GM23248 (cell line): ENCODE data around the gene MTUS2. TPM values are rescaled to one million over a fixed set of nuclear protein-coding genes. Genes with fewer than 3 reads are reported as not detected.

Experiments
- DNase-seq: peaks from one replicate; pipeline ENCODE4 v3.0.0-alpha.2; 2015
- H2AFZ ChIP-seq: fragments of 200-600 bp; sonication (generic); 2 replicates; pipeline ENCODE4 v1.6.1; 2016; ENCODE audit warnings: antibody characterized with exemption
- H3F3A ChIP-seq: fragments of 200-600 bp; sonication (generic); 2 replicates; pipeline ENCODE4 v1.6.1; 2016; ENCODE audit warnings: mild to moderate bottlenecking, antibody characterized with exemption, mixed run types; ENCODE audit not compliant: insufficient read depth
- H3K27ac ChIP-seq: fragments of 200-600 bp; sonication (generic); 2 replicates; pipeline ENCODE4 v1.5.1; 2016; ENCODE audit warnings: mild to moderate bottlenecking
- H3K27me3 ChIP-seq: fragments of 200-600 bp; sonication (generic); replicated peaks from 2 replicates; pipeline ENCODE4 v1.6.1; 2016; ENCODE audit warnings: mild to moderate bottlenecking; ENCODE audit not compliant: insufficient read depth
- H3K36me3 ChIP-seq: fragments of 200-600 bp; sonication (generic); 2 replicates; pipeline ENCODE4 v1.6.1; 2016; ENCODE audit warnings: low read depth, mild to moderate bottlenecking
- H3K4me1 ChIP-seq: fragments of 200-600 bp; sonication (generic); 2 replicates; pipeline ENCODE4 v1.6.1; 2016; ENCODE audit warnings: mild to moderate bottlenecking; ENCODE audit not compliant: insufficient read depth
- H3K4me2 ChIP-seq: fragments of 200-600 bp; sonication (generic); one replicate; pipeline ENCODE4 v1.6.1; 2016; ENCODE audit warnings: mild to moderate bottlenecking; ENCODE audit not compliant: unreplicated experiment
- H3K4me3 ChIP-seq: fragments of 200-600 bp; sonication (generic); 2 replicates; pipeline ENCODE4 v1.5.1; 2016; ENCODE audit warnings: mild to moderate bottlenecking
- H3K79me2 ChIP-seq: fragments of 200-600 bp; sonication (generic); 2 replicates; pipeline ENCODE4 v1.6.1; 2016; ENCODE audit warnings: mild to moderate bottlenecking; ENCODE audit not compliant: insufficient read depth
- H3K9ac ChIP-seq: fragments of 200-600 bp; sonication (generic); 2 replicates; pipeline ENCODE4 v1.6.1; 2016; ENCODE audit warnings: mild to moderate bottlenecking
- H3K9me2 ChIP-seq: fragments of 200-600 bp; sonication (generic); 2 replicates; pipeline ENCODE4 v1.6.1; 2016; ENCODE audit warnings: mixed run types, mild to moderate bottlenecking, moderate library complexity; ENCODE audit not compliant: insufficient read depth
- H3K9me3 ChIP-seq: fragments of 200-600 bp; sonication (generic); one replicate; pipeline ENCODE4 v1.6.1; 2017; ENCODE audit warnings: low read depth
- H4K20me1 ChIP-seq: fragments of 200-600 bp; sonication (generic); 2 replicates; pipeline ENCODE4 v1.6.0; 2016; ENCODE audit not compliant: insufficient read depth
- EZH2 ChIP-seq: fragments of 200-600 bp; sonication (generic); IDR thresholded peaks from 2 replicates; pipeline ENCODE4 v1.6.1; 2018; ENCODE audit warnings: antibody characterized with exemption, mild to moderate bottlenecking; ENCODE audit not compliant: insufficient read depth, poor library complexity, severe bottlenecking
- EZH2phosphoT487 ChIP-seq: fragments of 200-600 bp; sonication (generic); IDR thresholded peaks from 2 replicates; pipeline ENCODE4 v1.6.1; 2018; ENCODE audit warnings: antibody characterized with exemption, moderate library complexity, mild to moderate bottlenecking, low read depth; ENCODE audit not compliant: insufficient read depth
- WGBS, 2 experiments: methylation state at CpG; one replicate each; pipeline ENCODE4 v1.1.6; 2015 to 2017; ENCODE audit warnings: low lambda C conversion rate in 2 of 2, low coverage in 1 of 2; ENCODE audit errors: missing lambda C conversion rate in 2 of 2; 5-methylcytosine and 5-hydroxymethylcytosine counted together
- in situ Hi-C: fragments of 300-500 bp; cut with MboI; formaldehyde crosslinking; loops from 2 replicates; pipeline ENCODE4 v1.15.0; 2020
- polyA plus RNA-seq: library from polyadenylated mRNA; unstranded; fragments of >200 nt; fragmentation: Nextera tagmentation; extraction: Ambion mirVana; gene quantifications from 2 replicates; pipeline ENCODE4 v1.2.1, GENCODE V29; 2016
- total RNA-seq: library from RNA; depleted of rRNA; stranded (reverse); fragments of >200 nt; shearing (Covaris generic); gene quantifications from 2 replicates; pipeline ENCODE4 v1.2.3, GENCODE V29; 2014

Gene MTUS2
- total and polyA plus RNA-seq, 2 experiments from 2014 or later: 0.43 to 0.74 TPM

DNA sequence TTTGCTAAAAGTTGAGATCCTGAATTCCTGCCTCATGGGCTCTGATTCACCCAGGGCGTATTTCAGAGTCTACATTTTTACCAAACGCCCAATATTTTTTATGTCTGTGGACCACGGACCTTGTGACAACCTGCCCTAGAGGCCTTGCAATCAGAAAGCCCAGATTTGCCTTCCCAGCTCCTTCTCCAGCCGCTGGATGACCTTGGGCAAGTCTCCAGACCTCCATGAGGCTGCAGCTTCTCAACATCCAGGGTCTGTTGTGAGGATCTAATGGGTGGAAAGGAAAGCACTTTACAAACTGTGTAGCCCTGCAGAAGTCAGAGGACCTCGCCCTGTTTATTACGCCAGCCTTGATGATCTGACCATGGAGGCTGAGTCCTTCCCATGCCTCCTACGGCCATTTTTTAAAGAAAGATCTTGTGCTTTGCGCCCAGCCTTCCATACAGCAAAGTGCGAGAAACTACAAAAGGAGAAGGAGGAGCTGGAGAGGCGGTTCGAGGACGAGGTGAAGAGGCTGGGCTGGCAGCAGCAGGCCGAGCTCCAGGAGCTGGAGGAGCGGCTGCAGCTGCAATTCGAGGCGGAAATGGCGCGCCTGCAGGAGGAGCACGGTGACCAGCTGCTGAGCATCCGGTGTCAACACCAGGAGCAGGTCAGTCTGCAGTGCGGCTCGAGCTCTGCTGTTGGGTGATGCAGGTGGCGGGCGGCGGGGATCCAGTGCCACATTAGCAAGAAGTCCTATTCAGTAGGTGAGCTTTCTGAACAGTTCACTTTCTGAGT is 659.8 kb downstream of the MTUS2 start:
- Histone ChIP-seq H3K36me3 (no peaks in the 10 kb centered on the region), H3K4me3 (no peak overlapping the region), H3K27me3 (no peaks in the 10 kb centered on the region), H4K20me1 (no peaks in the 10 kb centered on the region), H3K4me2 (no peak overlapping the region), H3K9ac (no peak overlapping the region), H3K79me2 (no peaks in the 10 kb centered on the region), H3F3A (no peaks in the 10 kb centered on the region), H3K27ac (no peak overlapping the region), H3K9me3 (no peaks in the 10 kb centered on the region), H3K4me1 (peaks cover 5% of the 10 kb centered on the region; the same call in 1 of the 2 replicates), H3K9me2 (no peaks in the 10 kb centered on the region), H2AFZ (no peak overlapping the region)
- no peak for DNase-seq
- no peak for TF ChIP-seq EZH2phosphoT487
- TF ChIP-seq EZH2: no peak
- in situ Hi-C loops: no loop called here
- WGBS, 2 experiments: 68 to 77% methylated on average over 25 of the region's 25 CpGs

DNA sequence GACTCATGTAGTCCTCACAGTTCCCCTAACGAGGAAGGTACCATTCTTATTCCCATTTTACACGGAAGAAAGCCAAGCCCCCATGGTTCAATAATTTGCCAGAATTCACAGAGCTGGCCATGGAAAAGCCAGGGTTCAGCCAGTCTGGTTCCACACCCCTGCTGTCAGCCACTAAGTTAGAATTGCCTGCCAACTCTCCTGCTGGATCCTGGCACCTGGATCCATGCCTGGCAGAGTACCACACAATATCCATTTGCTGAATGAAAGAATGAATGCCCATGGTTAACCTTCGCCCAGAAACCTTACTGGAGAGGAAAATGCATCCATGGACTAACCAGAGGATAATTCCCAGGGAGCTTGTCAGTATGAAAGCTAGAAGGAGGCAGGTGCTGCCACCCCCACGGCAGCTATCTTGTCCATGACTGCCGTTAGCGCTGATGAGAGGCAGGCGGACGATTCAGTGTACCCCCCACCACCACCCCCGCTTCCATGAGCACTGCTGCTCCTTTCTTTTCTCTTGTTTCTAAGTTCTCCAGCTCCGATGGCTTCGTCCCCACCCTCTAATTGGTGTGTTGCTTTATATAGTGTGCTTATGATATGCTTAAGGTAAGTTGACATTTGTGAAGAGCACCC is 660.9 kb downstream of the MTUS2 start:
- Histone ChIP-seq H3K9me3 (no peaks in the 10 kb centered on the region), H3K36me3 (no peaks in the 10 kb centered on the region), H3K27ac (no peak overlapping the region), H3K4me3 (no peak overlapping the region), H3K4me1 (no peaks in the 10 kb centered on the region), H3K79me2 (no peaks in the 10 kb centered on the region), H3K9ac (no peak overlapping the region), H3K9me2 (no peaks in the 10 kb centered on the region), H3F3A (no peaks in the 10 kb centered on the region), H3K27me3 (no peaks in the 10 kb centered on the region), H3K4me2 (no peak overlapping the region), H2AFZ (no peak overlapping the region), H4K20me1 (no peaks in the 10 kb centered on the region)
- WGBS, 2 experiments: 72 to 73% methylated on average over 11 of the region's 11 CpGs
- DNase-seq: no peak
- no peak for TF ChIP-seq EZH2phosphoT487
- TF ChIP-seq EZH2: no peak
- in situ Hi-C loops: no loop called here

DNA sequence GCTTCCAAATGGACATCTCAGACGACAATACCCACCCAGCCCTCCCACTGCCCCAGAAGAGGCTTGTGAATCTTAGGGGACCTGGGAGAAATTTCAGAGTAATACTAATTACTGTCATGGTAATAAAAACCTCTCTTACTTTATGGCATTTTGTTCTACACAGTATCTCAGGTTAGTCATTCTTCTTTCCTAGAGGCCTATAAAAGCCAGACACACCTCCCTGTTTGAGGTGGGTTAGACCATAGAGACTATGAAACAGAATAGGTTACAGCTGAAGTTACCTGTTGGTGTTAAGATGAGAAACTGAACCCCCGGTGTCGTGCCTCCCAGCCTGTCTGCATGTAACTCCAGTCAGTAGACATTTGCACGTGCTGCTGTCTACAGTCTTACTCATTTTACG is 661.5 kb downstream of the MTUS2 start:
- in situ Hi-C loops: no loop called here
- no peak overlapping the region for H3K4me2 ChIP-seq
- no peaks in the 10 kb centered on the region for H3F3A ChIP-seq
- H4K20me1 ChIP-seq: no peaks in the 10 kb centered on the region
- no peaks in the 10 kb centered on the region for H3K4me1 ChIP-seq
- H3K27ac ChIP-seq: no peak overlapping the region
- no peak overlapping the region for H2AFZ ChIP-seq
- H3K9me3 ChIP-seq: no peaks in the 10 kb centered on the region
- no peaks in the 10 kb centered on the region for H3K9me2 ChIP-seq
- no peaks in the 10 kb centered on the region for H3K27me3 ChIP-seq
- H3K36me3 ChIP-seq: no peaks in the 10 kb centered on the region
- DNase-seq: no peak
- H3K79me2 ChIP-seq: no peaks in the 10 kb centered on the region
- no peak overlapping the region for H3K9ac ChIP-seq
- no peak overlapping the region for H3K4me3 ChIP-seq
- 72 to 82% methylated on average over 5 of the region's 5 CpGs for WGBS, 2 experiments
- TF ChIP-seq EZH2 (no peak), EZH2phosphoT487 (no peak)

- no peaks in the 10 kb centered on the region for H3K79me2 ChIP-seq
- no peaks in the 10 kb centered on the region for H3K27me3 ChIP-seq
- in situ Hi-C loops: no loop called here
- no peaks in the 10 kb centered on the region for H3K9me2 ChIP-seq
- no peaks in the 10 kb centered on the region for H3F3A ChIP-seq
- no peaks in the 10 kb centered on the region for H3K4me1 ChIP-seq
- H2AFZ ChIP-seq: no peak overlapping the region
- H3K36me3 ChIP-seq: no peaks in the 10 kb centered on the region
- WGBS, 2 experiments: 67 to 73% methylated on average over 4 of the region's 4 CpGs
- no peak overlapping the region for H3K27ac ChIP-seq
- DNase-seq: no peak
- no peak overlapping the region for H3K9ac ChIP-seq
- H4K20me1 ChIP-seq: no peaks in the 10 kb centered on the region
- TF ChIP-seq EZH2 (no peak), EZH2phosphoT487 (no peak)
- no peak overlapping the region for H3K4me3 ChIP-seq
- H3K9me3 ChIP-seq: no peaks in the 10 kb centered on the region
- H3K4me2 ChIP-seq: no peak overlapping the region
Observed at GRCh38 chr13:29482504-29482903, 662.4 kb downstream of the MTUS2 start.
